H1 (cell line): ENCODE results near the gene TRPM1.

Experiments
- CHD2 ChIP-seq: IDR thresholded peaks from 2 replicates; pipeline ENCODE4 v1.6.1; 2012; ENCODE audit warnings: low read length, improper control_type of control experiment
- EP300 ChIP-seq, 2 experiments: IDR thresholded peaks; 1 replicate in 1 of 2; 2 replicates in 1 of 2; pipeline ENCODE4 v1.6.1; 2011 to 2012; ENCODE audit warnings: low read depth in 2 of 2, low read length in 2 of 2, mild to moderate bottlenecking in 2 of 2, borderline replicate concordance in 1 of 2, inconsistent platforms in 1 of 2, moderate library complexity in 1 of 2
- EZH2 ChIP-seq: fragments of 200-600 bp; sonication (generic); IDR thresholded peaks from 2 replicates; pipeline ENCODE4 v1.7.1; 2012; ENCODE audit warnings: low read depth, mild to moderate bottlenecking, moderate library complexity, low read length, inconsistent platforms; ENCODE audit not compliant: severe bottlenecking
- FOSL1 ChIP-seq: IDR thresholded peaks from 2 replicates; pipeline ENCODE4 v1.6.1; 2011; ENCODE audit warnings: mild to moderate bottlenecking, low read depth, low read length, moderate library complexity; ENCODE audit not compliant: insufficient read depth
- JUN ChIP-seq: IDR thresholded peaks from 2 replicates; pipeline ENCODE4 v1.6.1; 2011; ENCODE audit warnings: low read depth, mild to moderate bottlenecking, improper control_type of control experiment, low read length
- POLR2A ChIP-seq, 2 experiments: IDR thresholded peaks; 1 replicate in 1 of 2; 2 replicates in 1 of 2; pipeline ENCODE4 v1.6.1; 2011; ENCODE audit warnings: low read depth in 2 of 2, low read length in 2 of 2, mild to moderate bottlenecking in 2 of 2; ENCODE audit errors: control extremely low read depth in 1 of 2
- POLR2AphosphoS5 ChIP-seq: IDR thresholded peaks from 2 replicates; pipeline ENCODE4 v1.6.1; 2011; ENCODE audit warnings: low read depth, low read length
- SIX5 ChIP-seq: IDR thresholded peaks from 2 replicates; pipeline ENCODE4 v1.6.1; 2011; ENCODE audit warnings: mild to moderate bottlenecking, low read depth, low read length
- TAF1 ChIP-seq: IDR thresholded peaks from 2 replicates; pipeline ENCODE4 v1.6.1; 2011; ENCODE audit warnings: mild to moderate bottlenecking, low read depth, low read length
- TBP ChIP-seq: IDR thresholded peaks from 2 replicates; pipeline ENCODE4 v1.6.1; 2011; ENCODE audit warnings: low read depth, low read length, improper control_type of control experiment
- TF ChIP-seq, protein P1 (sequence below): IDR thresholded peaks from 2 replicates; pipeline ENCODE4 v1.6.1; 2011; ENCODE audit warnings: low read length, improper control_type of control experiment
- TF ChIP-seq, protein P2 (sequence below), 3 experiments: IDR thresholded peaks; 1 replicate in 2 of 3; 2 replicates in 1 of 3; pipeline versions ENCODE4 v1.5.1 to v1.6.1; 2011; ENCODE audit warnings: low read length in 3 of 3, mild to moderate bottlenecking in 3 of 3, inconsistent platforms in 2 of 3, low read depth in 1 of 3, moderate library complexity in 1 of 3; ENCODE audit not compliant: insufficient read depth in 1 of 3; ENCODE audit errors: control extremely low read depth in 1 of 3

DNA sequence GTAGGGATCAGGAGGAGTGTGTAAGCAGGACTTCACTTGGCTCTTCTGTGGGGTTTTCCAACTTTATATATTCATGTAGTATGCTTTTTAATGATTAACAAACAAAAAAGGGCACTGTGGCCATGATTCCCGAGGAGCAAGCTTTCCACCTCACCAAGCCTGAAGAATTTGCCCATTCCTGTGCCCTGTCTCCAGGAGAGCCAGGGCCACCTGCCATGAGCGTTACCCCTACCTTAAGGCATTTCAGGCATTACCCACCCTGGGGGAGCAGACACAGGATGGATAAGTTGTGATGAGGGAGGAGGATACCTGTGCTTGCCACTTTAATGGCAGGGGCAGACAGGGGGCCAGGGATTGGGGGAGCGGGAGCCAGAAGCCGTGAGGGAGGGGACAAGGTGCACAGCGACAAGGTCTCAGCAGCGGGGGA, 3.0 kb downstream of the TRPM1 start:
- TF ChIP-seq SIX5, result no peak
- TF ChIP-seq POLR2A (IDR thresholded peaks at IDR 0.05; ENCODE audit: control extremely low read depth in 1 of 2, low read depth in 2 of 2, low read length in 2 of 2), result no peak
- TF ChIP-seq TBP, result no peak
- TF ChIP-seq, protein P1, sequence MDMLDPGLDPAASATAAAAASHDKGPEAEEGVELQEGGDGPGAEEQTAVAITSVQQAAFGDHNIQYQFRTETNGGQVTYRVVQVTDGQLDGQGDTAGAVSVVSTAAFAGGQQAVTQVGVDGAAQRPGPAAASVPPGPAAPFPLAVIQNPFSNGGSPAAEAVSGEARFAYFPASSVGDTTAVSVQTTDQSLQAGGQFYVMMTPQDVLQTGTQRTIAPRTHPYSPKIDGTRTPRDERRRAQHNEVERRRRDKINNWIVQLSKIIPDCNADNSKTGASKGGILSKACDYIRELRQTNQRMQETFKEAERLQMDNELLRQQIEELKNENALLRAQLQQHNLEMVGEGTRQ, result no peak
- no peak for TF ChIP-seq EZH2
- TF ChIP-seq CHD2, result no peak
- TF ChIP-seq, protein P2, sequence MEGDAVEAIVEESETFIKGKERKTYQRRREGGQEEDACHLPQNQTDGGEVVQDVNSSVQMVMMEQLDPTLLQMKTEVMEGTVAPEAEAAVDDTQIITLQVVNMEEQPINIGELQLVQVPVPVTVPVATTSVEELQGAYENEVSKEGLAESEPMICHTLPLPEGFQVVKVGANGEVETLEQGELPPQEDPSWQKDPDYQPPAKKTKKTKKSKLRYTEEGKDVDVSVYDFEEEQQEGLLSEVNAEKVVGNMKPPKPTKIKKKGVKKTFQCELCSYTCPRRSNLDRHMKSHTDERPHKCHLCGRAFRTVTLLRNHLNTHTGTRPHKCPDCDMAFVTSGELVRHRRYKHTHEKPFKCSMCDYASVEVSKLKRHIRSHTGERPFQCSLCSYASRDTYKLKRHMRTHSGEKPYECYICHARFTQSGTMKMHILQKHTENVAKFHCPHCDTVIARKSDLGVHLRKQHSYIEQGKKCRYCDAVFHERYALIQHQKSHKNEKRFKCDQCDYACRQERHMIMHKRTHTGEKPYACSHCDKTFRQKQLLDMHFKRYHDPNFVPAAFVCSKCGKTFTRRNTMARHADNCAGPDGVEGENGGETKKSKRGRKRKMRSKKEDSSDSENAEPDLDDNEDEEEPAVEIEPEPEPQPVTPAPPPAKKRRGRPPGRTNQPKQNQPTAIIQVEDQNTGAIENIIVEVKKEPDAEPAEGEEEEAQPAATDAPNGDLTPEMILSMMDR (IDR thresholded peaks at IDR 0.05; ENCODE audit: control extremely low read depth in 1 of 3, insufficient read depth in 1 of 3, low read depth in 1 of 3, low read length in 3 of 3), result no peak
- TF ChIP-seq TAF1, result no peak
- no peak for TF ChIP-seq EP300 (IDR thresholded peaks at IDR 0.05; ENCODE audit: borderline replicate concordance in 1 of 2, low read depth in 2 of 2, low read length in 2 of 2)
- TF ChIP-seq FOSL1, result no peak
- no peak for TF ChIP-seq POLR2AphosphoS5
- TF ChIP-seq JUN, result no peak
